SH-SY5Y (cell line): ENCODE measurements around the gene GCHFR.

ENCODE experiments used
- GATA2 ChIP-seq: IDR thresholded peaks from 2 replicates; pipeline ENCODE4 v1.6.1; 2011; ENCODE audit warnings: mild to moderate bottlenecking, low read depth, low read length
- GATA3 ChIP-seq: IDR thresholded peaks from 2 replicates; pipeline ENCODE4 v1.6.1; 2011; ENCODE audit warnings: low read depth, mild to moderate bottlenecking, low read length, moderate library complexity

Gene GCHFR

GRCh38 chr15:40766906-40767837 lies 3.3 kb downstream of the GCHFR start:
- TF ChIP-seq GATA2 (no peak), GATA3 (no peak)

- TF ChIP-seq GATA2: no peak
Measured at GRCh38 chr15:40767838-40768500, 4.1 kb downstream of the GCHFR start.

- TF ChIP-seq GATA2 (no peak), GATA3 (no peak)
Measured at GRCh38 chr15:40768521-40769273, 4.8 kb downstream of the GCHFR start.

GRCh38 chr15:40769274-40770146 lies 5.6 kb downstream of the GCHFR start, which contains the start of gene C15orf62:
C15orf62 (plus strand) TSS chr15:40769980; CDS start chr15:40770496, 516 bp downstream.
- TF ChIP-seq GATA3 (no peak), GATA2 (no peak)

GRCh38 chr15:40770147-40770721 lies 6.4 kb downstream of the GCHFR start:
- TF ChIP-seq GATA2 (no peak), GATA3 (no peak)

GRCh38 chr15:40771242-40771641 lies 7.4 kb downstream of the GCHFR start:
- TF ChIP-seq GATA2: no peak
- TF ChIP-seq GATA3: no peak

- no peak for TF ChIP-seq GATA3
- TF ChIP-seq GATA2: no peak
Measured at GRCh38 chr15:40772014-40772413, 8.1 kb downstream of the GCHFR start.

- no peak for TF ChIP-seq GATA2
- no peak for TF ChIP-seq GATA3
Measured at GRCh38 chr15:40773496-40773895, 9.6 kb downstream of the GCHFR start.

GRCh38 chr15:40773902-40774301 lies 10.0 kb downstream of the GCHFR start:
- TF ChIP-seq GATA3: no peak
- no peak for TF ChIP-seq GATA2

- no peak for TF ChIP-seq GATA2
- TF ChIP-seq GATA3: no peak
Measured at GRCh38 chr15:40775007-40775406, 11.1 kb downstream of the GCHFR start.

- TF ChIP-seq GATA2: no peak
- TF ChIP-seq GATA3: no peak
Measured at GRCh38 chr15:40775740-40776536, 12.1 kb downstream of the GCHFR start.

GRCh38 chr15:40776537-40777141 lies 12.8 kb downstream of the GCHFR start:
- no peak for TF ChIP-seq GATA2
- TF ChIP-seq GATA3: no peak
